GM23248 (cell line): Measurements from ENCODE around the gene PNPT1. TPM values are rescaled to one million over a fixed set of nuclear protein-coding genes. Genes with fewer than 3 reads are reported as not detected.

Source experiments
- DNase-seq: peaks from one replicate; pipeline ENCODE4 v3.0.0-alpha.2; 2015
- H2AFZ ChIP-seq: fragments of 200-600 bp; sonication (generic); 2 replicates; pipeline ENCODE4 v1.6.1; 2016; ENCODE audit warnings: antibody characterized with exemption
- H3F3A ChIP-seq: fragments of 200-600 bp; sonication (generic); 2 replicates; pipeline ENCODE4 v1.6.1; 2016; ENCODE audit warnings: mild to moderate bottlenecking, antibody characterized with exemption, mixed run types; ENCODE audit not compliant: insufficient read depth
- H3K27ac ChIP-seq: fragments of 200-600 bp; sonication (generic); 2 replicates; pipeline ENCODE4 v1.5.1; 2016; ENCODE audit warnings: mild to moderate bottlenecking
- H3K27me3 ChIP-seq: fragments of 200-600 bp; sonication (generic); replicated peaks from 2 replicates; pipeline ENCODE4 v1.6.1; 2016; ENCODE audit warnings: mild to moderate bottlenecking; ENCODE audit not compliant: insufficient read depth
- H3K36me3 ChIP-seq: fragments of 200-600 bp; sonication (generic); 2 replicates; pipeline ENCODE4 v1.6.1; 2016; ENCODE audit warnings: low read depth, mild to moderate bottlenecking
- H3K4me1 ChIP-seq: fragments of 200-600 bp; sonication (generic); 2 replicates; pipeline ENCODE4 v1.6.1; 2016; ENCODE audit warnings: mild to moderate bottlenecking; ENCODE audit not compliant: insufficient read depth
- H3K4me2 ChIP-seq: fragments of 200-600 bp; sonication (generic); one replicate; pipeline ENCODE4 v1.6.1; 2016; ENCODE audit warnings: mild to moderate bottlenecking; ENCODE audit not compliant: unreplicated experiment
- H3K4me3 ChIP-seq: fragments of 200-600 bp; sonication (generic); 2 replicates; pipeline ENCODE4 v1.5.1; 2016; ENCODE audit warnings: mild to moderate bottlenecking
- H3K79me2 ChIP-seq: fragments of 200-600 bp; sonication (generic); 2 replicates; pipeline ENCODE4 v1.6.1; 2016; ENCODE audit warnings: mild to moderate bottlenecking; ENCODE audit not compliant: insufficient read depth
- H3K9ac ChIP-seq: fragments of 200-600 bp; sonication (generic); 2 replicates; pipeline ENCODE4 v1.6.1; 2016; ENCODE audit warnings: mild to moderate bottlenecking
- H3K9me2 ChIP-seq: fragments of 200-600 bp; sonication (generic); 2 replicates; pipeline ENCODE4 v1.6.1; 2016; ENCODE audit warnings: mixed run types, mild to moderate bottlenecking, moderate library complexity; ENCODE audit not compliant: insufficient read depth
- H3K9me3 ChIP-seq: fragments of 200-600 bp; sonication (generic); one replicate; pipeline ENCODE4 v1.6.1; 2017; ENCODE audit warnings: low read depth
- H4K20me1 ChIP-seq: fragments of 200-600 bp; sonication (generic); 2 replicates; pipeline ENCODE4 v1.6.0; 2016; ENCODE audit not compliant: insufficient read depth
- EZH2 ChIP-seq: fragments of 200-600 bp; sonication (generic); IDR thresholded peaks from 2 replicates; pipeline ENCODE4 v1.6.1; 2018; ENCODE audit warnings: antibody characterized with exemption, mild to moderate bottlenecking; ENCODE audit not compliant: insufficient read depth, poor library complexity, severe bottlenecking
- EZH2phosphoT487 ChIP-seq: fragments of 200-600 bp; sonication (generic); IDR thresholded peaks from 2 replicates; pipeline ENCODE4 v1.6.1; 2018; ENCODE audit warnings: antibody characterized with exemption, moderate library complexity, mild to moderate bottlenecking, low read depth; ENCODE audit not compliant: insufficient read depth
- WGBS, 2 experiments: methylation state at CpG; one replicate each; pipeline ENCODE4 v1.1.6; 2015 to 2017; ENCODE audit warnings: low lambda C conversion rate in 2 of 2, low coverage in 1 of 2; ENCODE audit errors: missing lambda C conversion rate in 2 of 2; 5-methylcytosine and 5-hydroxymethylcytosine counted together
- in situ Hi-C: fragments of 300-500 bp; cut with MboI; formaldehyde crosslinking; loops from 2 replicates; pipeline ENCODE4 v1.15.0; 2020
- polyA plus RNA-seq: library from polyadenylated mRNA; unstranded; fragments of >200 nt; fragmentation: Nextera tagmentation; extraction: Ambion mirVana; gene quantifications from 2 replicates; pipeline ENCODE4 v1.2.1, GENCODE V29; 2016
- total RNA-seq: library from RNA; depleted of rRNA; stranded (reverse); fragments of >200 nt; shearing (Covaris generic); gene quantifications from 2 replicates; pipeline ENCODE4 v1.2.3, GENCODE V29; 2014

Gene PNPT1
- total and polyA plus RNA-seq, 2 experiments from 2014 or later = 17.3 to 21.9 TPM

DNA sequence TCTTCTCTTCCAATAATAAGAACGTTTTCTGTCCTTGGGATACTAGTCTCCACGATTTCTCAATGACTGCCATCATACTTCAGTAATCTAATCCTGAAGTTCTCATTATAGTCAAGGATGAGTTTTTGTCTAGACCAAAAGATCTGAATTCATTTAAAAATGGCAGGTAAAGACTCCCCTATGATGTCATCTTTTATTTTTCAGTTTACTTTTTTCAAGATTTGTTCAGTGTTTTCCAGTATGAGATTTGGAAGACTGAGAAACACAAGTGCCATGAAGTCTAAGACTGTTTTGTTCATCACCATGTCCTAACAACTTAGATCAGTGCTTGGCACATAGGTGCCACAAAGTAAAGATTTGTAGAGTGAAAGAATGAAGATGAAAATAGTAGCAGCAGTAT, 40.4 kb downstream of the PNPT1 start:
- no peak overlapping the region for H3K9ac ChIP-seq
- no peaks in the 10 kb centered on the region for H3K4me1 ChIP-seq
- in situ Hi-C loops = no loop called here
- H3K36me3 ChIP-seq = peaks cover 16% of the 10 kb centered on the region
- H3F3A ChIP-seq = peaks cover 2% of the 10 kb centered on the region
- no peak overlapping the region for H3K4me3 ChIP-seq
- H2AFZ ChIP-seq = no peak overlapping the region
- no peaks in the 10 kb centered on the region for H3K79me2 ChIP-seq
- 79 to 82% methylated on average over 2 of the region's 2 CpGs for WGBS, 2 experiments
- no peaks in the 10 kb centered on the region for H3K27me3 ChIP-seq
- no peak overlapping the region for H3K27ac ChIP-seq
- DNase-seq = no peak
- H3K4me2 ChIP-seq = no peak overlapping the region
- H3K9me2 ChIP-seq = no peaks in the 10 kb centered on the region
- TF ChIP-seq EZH2phosphoT487 = no peak
- no peak for TF ChIP-seq EZH2
- H3K9me3 ChIP-seq = no peaks in the 10 kb centered on the region
- H4K20me1 ChIP-seq = no peaks in the 10 kb centered on the region

GRCh38 chr2:55649211-55649610, 44.4 kb downstream of the PNPT1 start:
- no peak overlapping the region for H3K4me3 ChIP-seq
- H3K79me2 ChIP-seq = no peaks in the 10 kb centered on the region
- peaks cover 17% of the 10 kb centered on the region for H3F3A ChIP-seq
- no peak overlapping the region for H3K4me2 ChIP-seq
- H3K36me3 ChIP-seq = peaks cover 18% of the 10 kb centered on the region
- no peaks in the 10 kb centered on the region for H3K9me2 ChIP-seq
- H2AFZ ChIP-seq = no peak overlapping the region
- H4K20me1 ChIP-seq = no peaks in the 10 kb centered on the region
- no peak for DNase-seq
- TF ChIP-seq EZH2 = no peak
- peaks cover 11% of the 10 kb centered on the region for H3K4me1 ChIP-seq
- no peak overlapping the region for H3K9ac ChIP-seq
- no peaks in the 10 kb centered on the region for H3K27me3 ChIP-seq
- in situ Hi-C loops = no loop called here
- no peaks in the 10 kb centered on the region for H3K9me3 ChIP-seq
- WGBS, 2 experiments = 100% methylated on average over 1 of the region's 1 CpG
- no peak overlapping the region for H3K27ac ChIP-seq

DNA sequence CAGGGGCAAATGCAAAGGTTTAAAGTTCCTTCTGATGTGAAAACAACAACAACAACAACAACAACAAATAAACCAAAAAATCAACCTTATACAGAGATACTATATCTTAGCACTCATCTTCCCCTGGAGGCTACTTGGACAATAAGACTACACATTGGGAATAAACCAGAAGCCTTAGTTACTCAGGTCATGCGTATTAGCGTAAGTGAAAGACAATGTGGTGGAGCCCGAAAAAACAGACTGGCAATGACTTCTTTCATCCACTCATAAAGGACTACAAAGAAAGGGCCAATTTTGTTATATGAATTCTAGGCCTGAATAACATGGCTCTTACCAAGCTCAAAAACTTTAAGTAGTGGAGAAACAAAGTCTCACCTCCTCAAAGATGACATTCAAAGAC, 56.8 kb downstream of the PNPT1 start:
- Histone ChIP-seq H4K20me1 (no peaks in the 10 kb centered on the region), H3F3A (no peaks in the 10 kb centered on the region), H3K9me2 (no peaks in the 10 kb centered on the region), H3K9ac (no peak overlapping the region), H3K27me3 (no peaks in the 10 kb centered on the region), H3K27ac (no peak overlapping the region), H3K4me2 (no peak overlapping the region), H2AFZ (no peak overlapping the region), H3K4me3 (no peak overlapping the region), H3K9me3 (no peaks in the 10 kb centered on the region), H3K36me3 (peaks cover 49% of the 10 kb centered on the region), H3K79me2 (no peaks in the 10 kb centered on the region), H3K4me1 (no peaks in the 10 kb centered on the region)
- no peak for TF ChIP-seq EZH2
- TF ChIP-seq EZH2phosphoT487 = no peak
- in situ Hi-C loops = no loop called here
- DNase-seq = no peak
- WGBS, 2 experiments = 97 to 98% methylated on average over 3 of the region's 3 CpGs

GRCh38 chr2:55628931-55629330, 64.7 kb downstream of the PNPT1 start:
- H3K4me2 ChIP-seq = no peak overlapping the region

GRCh38 chr2:55627915-55628314, 65.7 kb downstream of the PNPT1 start:
- WGBS, 2 experiments = 47 to 57% methylated on average over 1 of the region's 1 CpG
- Histone ChIP-seq H3K4me2 (no peak overlapping the region), H3K79me2 (peaks cover 29% of the 10 kb centered on the region), H2AFZ (no peak overlapping the region), H3K27ac (no peak overlapping the region), H3K4me1 (no peaks in the 10 kb centered on the region), H3K36me3 (no peaks in the 10 kb centered on the region), H3F3A (peaks cover 8% of the 10 kb centered on the region; the same call in 1 of the 2 replicates), H3K9me3 (no peaks in the 10 kb centered on the region), H3K27me3 (no peaks in the 10 kb centered on the region), H4K20me1 (no peaks in the 10 kb centered on the region), H3K9me2 (no peaks in the 10 kb centered on the region), H3K4me3 (no peak overlapping the region), H3K9ac (no peak overlapping the region)
- in situ Hi-C loops = no loop called here
- DNase-seq = no peak
- no peak for TF ChIP-seq EZH2phosphoT487
- no peak for TF ChIP-seq EZH2

More at GRCh38 chr2:55628931-55629330, 64.7 kb downstream of the PNPT1 start:
- Histone ChIP-seq H3K27me3 (no peaks in the 10 kb centered on the region), H3K4me3 (no peak overlapping the region), H3K9ac (no peak overlapping the region), H3K9me3 (no peaks in the 10 kb centered on the region), H3F3A (peaks cover 8% of the 10 kb centered on the region; the same call in 1 of the 2 replicates), H4K20me1 (no peaks in the 10 kb centered on the region), H3K4me1 (no peaks in the 10 kb centered on the region), H3K36me3 (peaks cover 4% of the 10 kb centered on the region; the same call in 1 of the 2 replicates), H2AFZ (no peak overlapping the region), H3K9me2 (no peaks in the 10 kb centered on the region), H3K27ac (no peak overlapping the region), H3K79me2 (peaks cover 18% of the 10 kb centered on the region)
- in situ Hi-C loops = no loop called here
- WGBS, 2 experiments = 92 to 97% methylated on average over 2 of the region's 2 CpGs
- DNase-seq = no peak
- TF ChIP-seq EZH2 = no peak
- TF ChIP-seq EZH2phosphoT487 = no peak
